Activated naive CD4-positive, alpha-beta T cell treated with anti-CD3 and anti-CD28 coated beads for 36 hours (primary cell): ENCODE measurements around the gene RUNX1. TPM values are rescaled to one million over a fixed set of nuclear protein-coding genes. Genes with fewer than 3 reads are reported as not detected.

Experiments
- CTCF ChIA-PET: fragments of 350-600 bp; sonication (Branson Sonifier 250); formaldehyde crosslinking; loops from one replicate; lab custom pipeline; 2021; ENCODE audit warnings: antibody characterized with exemption; lab: Charles Lee
- DNase-seq: peaks from one replicate; pipeline ENCODE4 v3.0.0-alpha.2; 2020
- H3K27ac Mint-ChIP-seq: one replicate; pipeline ENCODE4 v1.8.0; 2021; ENCODE audit warnings: mild to moderate bottlenecking, mixed read lengths
- H3K27me3 Mint-ChIP-seq: one replicate; pipeline ENCODE4 v1.8.0; 2021; ENCODE audit warnings: low read depth, mixed read lengths
- H3K36me3 Mint-ChIP-seq: one replicate; pipeline ENCODE4 v1.8.0; 2021; ENCODE audit warnings: low read depth, mixed read lengths
- H3K4me1 Mint-ChIP-seq: one replicate; pipeline ENCODE4 v1.8.0; 2021; ENCODE audit warnings: low read depth, mixed read lengths
- H3K4me3 Mint-ChIP-seq: one replicate; pipeline ENCODE4 v1.8.0; 2021; ENCODE audit warnings: mild to moderate bottlenecking, moderate library complexity, mixed read lengths
- H3K9me3 Mint-ChIP-seq: one replicate; pipeline ENCODE4 v1.8.0; 2021; ENCODE audit warnings: mixed read lengths
- intact Hi-C: fragments of 100-400 bp; cut with micrococcal nuclease; formaldehyde crosslinking; loops from one replicate; pipeline ENCODE4 v1.15.1; 2023
- total RNA-seq, 2 experiments: library from RNA; stranded (reverse); gene quantifications; one replicate each; pipeline ENCODE4 v1.2.3, GENCODE V29; 2021

The RUNX1 gene
- total RNA-seq, 2 experiments from 2014 or later, result 36.9 to 41.0 TPM

GRCh38 chr21:34935898-34936297 lies 113.2 kb downstream of the RUNX1 start:
- H3K4me3 Mint-ChIP-seq, result peak overlapping the region; percentile 67
- H3K27me3 Mint-ChIP-seq, result no peaks in the 10 kb centered on the region
- H3K4me1 Mint-ChIP-seq, result peaks cover 87% of the 10 kb centered on the region
- intact Hi-C loops, result loop anchor here (1.0 to 5.0 kb wide), 4 partner anchors 7 to 151 kb away; no protein-coding TSS in a partner anchor
- H3K27ac Mint-ChIP-seq, result peak overlapping the region; percentile 97
- no peaks in the 10 kb centered on the region for H3K36me3 Mint-ChIP-seq
- H3K9me3 Mint-ChIP-seq, result no peaks in the 10 kb centered on the region
- peak; percentile 58 for DNase-seq
- CTCF ChIA-PET, result interaction anchor here (0.9 to 4.7 kb wide), 6 partner anchors 24 to 108 kb away, joined by 3 to 24 read pairs (median 4); no protein-coding TSS in a partner anchor

- CTCF ChIA-PET, result interaction anchor here (0.9 to 4.7 kb wide), 5 partner anchors 25 to 108 kb away, joined by 3 to 24 read pairs (median 3); no protein-coding TSS in a partner anchor
- Mint-ChIP-seq H3K27me3 (no peaks in the 10 kb centered on the region), H3K4me3 (peak overlapping the region; percentile 67), H3K27ac (peak overlapping the region; percentile 97), H3K36me3 (no peaks in the 10 kb centered on the region), H3K4me1 (peaks cover 86% of the 10 kb centered on the region), H3K9me3 (no peaks in the 10 kb centered on the region)
- peak; percentile 43 for DNase-seq
- intact Hi-C loops, result loop anchor here (1.0 to 5.0 kb wide), 3 partner anchors 8 to 152 kb away; no protein-coding TSS in a partner anchor
Observed at GRCh38 chr21:34935452-34935851, 113.7 kb downstream of the RUNX1 start.

GRCh38 chr21:34934350-34934749 lies 114.8 kb downstream of the RUNX1 start:
- CTCF ChIA-PET, result interaction anchor here (0.5 to 4.7 kb wide), 11 partner anchors 8 to 219 kb away, joined by 3 to 24 read pairs (median 4); no protein-coding TSS in a partner anchor
- intact Hi-C loops, result loop anchor here (1.0 kb wide), 6 partner anchors 28 to 114 kb away; no protein-coding TSS in a partner anchor
- peak overlapping the region; percentile 97 for H3K27ac Mint-ChIP-seq
- no peak for DNase-seq
- no peaks in the 10 kb centered on the region for H3K9me3 Mint-ChIP-seq
- H3K36me3 Mint-ChIP-seq, result no peaks in the 10 kb centered on the region
- H3K27me3 Mint-ChIP-seq, result no peaks in the 10 kb centered on the region
- H3K4me3 Mint-ChIP-seq, result peak overlapping the region; percentile 77
- peaks cover 80% of the 10 kb centered on the region for H3K4me1 Mint-ChIP-seq

GRCh38 chr21:34933609-34934335 lies 115.3 kb downstream of the RUNX1 start:
- no peaks in the 10 kb centered on the region for H3K36me3 Mint-ChIP-seq
- H3K27ac Mint-ChIP-seq, result peak overlapping the region; percentile 97
- CTCF ChIA-PET, result interaction anchor here (0.5 to 4.7 kb wide), 14 partner anchors 8 to 467 kb away, joined by 3 to 24 read pairs (median 4); no protein-coding TSS in a partner anchor
- no peaks in the 10 kb centered on the region for H3K9me3 Mint-ChIP-seq
- H3K4me1 Mint-ChIP-seq, result peaks cover 80% of the 10 kb centered on the region
- H3K27me3 Mint-ChIP-seq, result no peaks in the 10 kb centered on the region
- intact Hi-C loops, result loop anchor here (1.0 kb wide), 6 partner anchors 29 to 115 kb away; no protein-coding TSS in a partner anchor
- peak overlapping the region; percentile 77 for H3K4me3 Mint-ChIP-seq
- DNase-seq, result peak; percentile 51

GRCh38 chr21:34932233-34932632 lies 116.9 kb downstream of the RUNX1 start:
- peak overlapping the region; percentile 77 for H3K4me3 Mint-ChIP-seq
- H3K36me3 Mint-ChIP-seq, result no peaks in the 10 kb centered on the region
- peaks cover 76% of the 10 kb centered on the region for H3K4me1 Mint-ChIP-seq
- H3K9me3 Mint-ChIP-seq, result no peaks in the 10 kb centered on the region
- intact Hi-C loops, result no loop called here
- no peak for DNase-seq
- CTCF ChIA-PET, result interaction anchor here (0.9 to 4.7 kb wide), 2 partner anchors 41 to 57 kb away, joined by 3 to 24 read pairs; no protein-coding TSS in a partner anchor
- H3K27me3 Mint-ChIP-seq, result no peaks in the 10 kb centered on the region
- H3K27ac Mint-ChIP-seq, result peak overlapping the region; percentile 97

DNA sequence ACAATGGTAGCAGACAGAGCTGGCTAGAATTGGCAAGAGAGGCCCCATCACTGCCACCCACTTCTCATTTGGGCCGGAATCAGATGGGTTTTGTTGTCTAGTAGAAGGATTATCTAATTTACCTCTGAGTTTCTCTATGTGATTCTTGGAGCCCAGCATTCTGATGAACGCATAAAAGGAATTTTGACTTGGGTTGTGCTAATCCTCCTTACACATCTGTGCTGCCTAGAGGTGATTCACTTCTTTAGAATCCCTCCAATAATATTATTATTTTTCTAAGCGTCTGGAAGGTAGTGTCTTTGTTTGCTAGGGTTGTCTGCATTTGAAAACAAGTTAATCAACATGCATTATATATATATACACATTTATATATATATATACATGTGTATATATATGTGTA lies 118.1 kb downstream of the RUNX1 start:
- DNase-seq, result no peak
- no peak overlapping the region for H3K4me3 Mint-ChIP-seq
- peaks cover 2% of the 10 kb centered on the region for H3K36me3 Mint-ChIP-seq
- no peak overlapping the region for H3K27ac Mint-ChIP-seq
- CTCF ChIA-PET, result no interaction called here
- intact Hi-C loops, result no loop called here
- H3K9me3 Mint-ChIP-seq, result no peaks in the 10 kb centered on the region
- no peaks in the 10 kb centered on the region for H3K27me3 Mint-ChIP-seq
- H3K4me1 Mint-ChIP-seq, result peaks cover 76% of the 10 kb centered on the region

DNA sequence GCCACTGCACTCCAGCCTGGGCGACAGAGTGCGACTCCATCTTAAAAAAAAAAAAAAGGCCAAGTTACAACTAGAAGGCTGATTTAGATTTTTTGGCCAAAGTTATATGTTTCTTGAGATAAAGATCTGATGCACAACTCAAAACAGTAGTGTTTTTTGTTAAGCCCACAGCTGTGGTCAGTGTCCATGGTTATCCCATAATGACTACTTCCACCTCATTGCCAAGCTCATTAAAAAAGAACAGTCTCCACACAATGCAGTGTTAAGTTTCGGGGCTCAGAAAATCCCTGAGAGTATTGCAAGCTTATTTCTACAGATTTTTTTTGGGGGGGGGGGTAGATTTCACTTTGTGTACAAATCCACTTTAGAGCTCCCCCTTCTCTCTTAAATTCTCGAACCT lies 120.5 kb downstream of the RUNX1 start:
- CTCF ChIA-PET, result interaction anchor here (0.6 to 1.2 kb wide), 4 partner anchors 9 to 839 kb away, joined by 3 to 4 read pairs (median 3); no protein-coding TSS in a partner anchor
- no peak for DNase-seq
- intact Hi-C loops, result loop anchor here (1.0 kb wide), 1 partner anchor 7 kb away; no protein-coding TSS in a partner anchor
- Mint-ChIP-seq H3K36me3 (peaks cover 13% of the 10 kb centered on the region), H3K4me3 (no peak overlapping the region), H3K9me3 (no peaks in the 10 kb centered on the region), H3K27ac (no peak overlapping the region), H3K27me3 (no peaks in the 10 kb centered on the region), H3K4me1 (peaks cover 74% of the 10 kb centered on the region)

- Mint-ChIP-seq H3K4me3 (no peak overlapping the region), H3K9me3 (no peaks in the 10 kb centered on the region), H3K36me3 (peaks cover 13% of the 10 kb centered on the region), H3K27ac (no peak overlapping the region), H3K27me3 (no peaks in the 10 kb centered on the region), H3K4me1 (peaks cover 74% of the 10 kb centered on the region)
- intact Hi-C loops, result no loop called here
- no peak for DNase-seq
- CTCF ChIA-PET, result interaction anchor here (1.2 to 1.3 kb wide), 2 partner anchors 14 to 26 kb away, joined by 3 read pairs; no protein-coding TSS in a partner anchor
Observed at GRCh38 chr21:34927992-34928391, 121.1 kb downstream of the RUNX1 start.

GRCh38 chr21:34926803-34927467 lies 122.2 kb downstream of the RUNX1 start:
- H3K27me3 Mint-ChIP-seq, result no peaks in the 10 kb centered on the region
- H3K4me1 Mint-ChIP-seq, result peaks cover 75% of the 10 kb centered on the region
- no peak overlapping the region for H3K4me3 Mint-ChIP-seq
- no peaks in the 10 kb centered on the region for H3K9me3 Mint-ChIP-seq
- no peak overlapping the region for H3K27ac Mint-ChIP-seq
- H3K36me3 Mint-ChIP-seq, result peaks cover 13% of the 10 kb centered on the region
- intact Hi-C loops, result no loop called here
- CTCF ChIA-PET, result interaction anchor here (0.6 to 1.3 kb wide), 3 partner anchors 11 to 111 kb away, joined by 3 read pairs; no protein-coding TSS in a partner anchor
- DNase-seq, result no peak

DNA sequence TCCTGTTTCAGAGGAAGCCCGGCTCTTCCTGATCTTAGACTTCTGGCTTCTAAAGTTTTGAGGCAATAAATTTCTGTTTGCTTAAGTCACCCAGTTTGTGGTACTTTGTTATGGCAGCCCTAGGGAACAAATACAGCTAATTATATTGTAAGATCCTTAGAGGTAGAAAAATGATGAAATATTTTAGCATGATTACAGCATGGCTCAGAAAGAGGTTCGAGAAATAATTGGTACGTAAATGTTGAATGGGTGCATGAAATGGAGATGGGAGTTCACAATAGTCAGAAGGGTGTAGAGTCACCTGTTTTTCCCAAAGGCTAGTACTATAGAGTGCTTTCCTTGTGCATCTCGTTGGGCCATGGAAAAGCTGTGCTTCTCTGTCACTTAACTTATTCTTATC lies 123.5 kb downstream of the RUNX1 start:
- no peak for DNase-seq
- Mint-ChIP-seq H3K4me1 (peaks cover 73% of the 10 kb centered on the region), H3K36me3 (peaks cover 13% of the 10 kb centered on the region), H3K9me3 (no peaks in the 10 kb centered on the region), H3K27ac (peak overlapping the region; percentile 38), H3K27me3 (no peaks in the 10 kb centered on the region), H3K4me3 (no peak overlapping the region)
- CTCF ChIA-PET, result no interaction called here
- intact Hi-C loops, result no loop called here

- CTCF ChIA-PET, result no interaction called here
- Mint-ChIP-seq H3K4me1 (peaks cover 75% of the 10 kb centered on the region), H3K9me3 (no peaks in the 10 kb centered on the region), H3K27me3 (no peaks in the 10 kb centered on the region), H3K27ac (no peak overlapping the region), H3K36me3 (peaks cover 13% of the 10 kb centered on the region), H3K4me3 (no peak overlapping the region)
- no peak for DNase-seq
- intact Hi-C loops, result no loop called here
Observed at GRCh38 chr21:34924771-34925419, 124.2 kb downstream of the RUNX1 start.
